HG02943 (cell line): Measurements from ENCODE around the gene ARHGDIA.
"Not testable (repeated sequence)": the region's sequence is repeated elsewhere in the genome, so short reads cannot be mapped to it uniquely, and the experiment has no call there.

Experiments used
- ATAC-seq: cut with Tn5 transposase; IDR thresholded peaks from one replicate; pipeline ENCODE4 v1.9.1; 2021; ENCODE audit warnings: mild to moderate bottlenecking, low read depth, moderate library complexity; ENCODE audit not compliant: unreplicated experiment

ARHGDIA gene

DNA sequence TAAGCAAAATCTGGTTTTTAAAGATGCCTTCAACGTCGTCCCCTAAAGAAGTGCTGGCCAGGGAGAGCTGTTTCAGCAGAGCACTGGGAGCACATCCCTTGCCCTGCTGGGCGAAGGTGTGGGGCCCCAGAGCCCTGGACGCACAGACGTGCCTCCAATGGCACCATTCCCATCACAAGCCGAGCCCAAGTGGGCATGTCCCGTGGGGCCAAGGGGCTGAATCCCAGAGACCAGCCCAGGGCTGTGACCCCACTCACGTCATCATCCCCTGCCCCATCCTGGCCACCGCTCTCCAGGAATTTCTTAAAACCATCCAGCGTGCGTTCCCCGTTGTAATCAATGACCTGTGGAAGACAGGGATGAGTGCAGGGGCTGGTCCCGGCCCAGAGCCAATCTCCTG is 26.2 kb downstream of the ARHGDIA start:
- no peak for ATAC-seq

DNA sequence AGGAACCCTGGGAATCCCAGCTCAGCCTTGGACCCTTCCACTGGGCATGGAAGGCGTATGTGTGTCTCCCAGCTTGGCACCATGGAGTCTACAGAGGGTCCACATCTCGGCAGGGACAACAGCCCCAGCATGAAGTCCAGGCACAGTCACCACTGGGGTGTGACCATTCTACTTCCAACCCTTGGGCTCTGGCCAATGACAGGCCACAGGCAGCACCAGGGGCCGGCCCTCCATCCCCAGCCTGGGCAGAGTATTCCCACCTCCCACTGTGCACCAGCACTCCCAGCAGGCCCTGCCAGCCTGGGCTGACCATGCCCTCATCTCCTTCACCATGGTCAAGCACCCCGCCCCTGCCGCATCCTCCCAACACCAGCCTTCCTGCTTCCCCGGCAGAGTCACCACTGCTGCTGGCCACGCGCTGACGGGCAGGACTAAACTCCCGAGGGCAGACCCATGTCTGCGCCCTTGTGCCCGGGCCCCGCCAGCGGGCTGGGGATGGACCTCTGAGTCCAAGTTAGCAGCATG is 26.7 kb downstream of the ARHGDIA start:
- no peak for ATAC-seq

DNA sequence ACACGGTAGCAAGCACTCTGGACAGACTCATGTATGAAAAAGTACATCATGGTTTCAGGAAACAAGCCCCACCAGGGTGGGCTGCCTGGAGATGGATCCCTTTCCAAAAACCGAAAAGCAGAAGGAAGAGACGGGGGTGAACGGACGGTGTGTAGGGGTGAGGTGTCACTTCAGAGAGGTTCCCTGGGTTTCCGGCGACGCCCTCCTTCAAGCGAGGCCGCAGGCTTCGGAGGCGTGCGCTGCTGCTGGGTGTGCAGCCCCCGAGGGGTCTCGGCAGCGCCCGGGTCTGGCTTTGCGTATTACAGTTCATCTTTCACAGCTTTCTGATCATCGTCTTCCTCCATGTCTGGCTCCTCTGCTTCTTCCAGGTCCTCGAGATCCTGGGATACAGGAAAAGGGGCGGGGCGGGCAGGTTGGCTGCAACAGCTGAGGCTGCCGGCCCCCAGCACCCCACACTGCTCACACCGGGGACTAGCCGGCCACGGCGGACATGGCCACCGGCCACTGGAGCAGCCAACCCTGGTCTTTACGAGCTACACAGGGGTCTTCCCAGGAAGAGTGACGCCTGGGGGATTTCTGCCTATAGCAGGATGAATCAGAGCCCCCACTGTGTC is 27.3 kb downstream of the ARHGDIA start:
- no peak for ATAC-seq

DNA sequence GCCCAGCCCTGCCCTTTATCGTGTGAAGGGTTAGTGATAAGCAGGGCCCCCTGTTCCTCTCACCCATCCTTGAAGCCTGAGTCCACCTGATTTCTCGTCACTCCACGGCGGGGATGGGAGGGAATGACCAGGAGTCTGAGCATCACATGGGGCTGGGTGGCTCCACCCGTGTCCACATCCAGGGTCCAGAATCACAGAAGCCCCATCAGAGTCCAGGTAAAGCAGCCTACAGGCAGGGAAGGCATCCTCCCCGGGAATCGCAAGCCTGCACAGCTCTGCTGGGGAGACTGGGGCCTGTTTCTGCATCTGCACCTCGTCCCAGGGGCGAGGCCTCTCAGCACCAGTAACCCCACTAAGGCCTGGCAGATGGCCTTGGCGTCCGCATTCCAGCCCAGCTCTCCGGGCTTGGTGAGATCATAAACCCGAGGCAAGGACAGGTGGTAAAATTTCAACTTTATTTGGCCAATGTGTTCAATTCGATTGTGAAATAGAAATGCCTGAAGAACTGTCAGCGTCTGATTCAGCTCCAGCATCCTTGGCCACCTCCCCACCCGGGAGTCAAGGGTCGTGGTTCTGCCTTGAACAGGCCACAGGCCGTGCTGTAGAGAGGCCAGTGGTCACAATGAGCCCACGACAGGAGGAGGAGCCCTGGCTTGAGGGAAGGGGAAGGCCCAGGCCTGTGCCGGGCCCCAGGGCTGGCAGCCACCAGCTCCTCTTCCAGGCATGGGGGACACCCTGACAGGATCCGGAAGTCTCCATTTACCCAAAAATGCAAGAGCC is 28.2 kb downstream of the ARHGDIA start:
- ATAC-seq: no peak

DNA sequence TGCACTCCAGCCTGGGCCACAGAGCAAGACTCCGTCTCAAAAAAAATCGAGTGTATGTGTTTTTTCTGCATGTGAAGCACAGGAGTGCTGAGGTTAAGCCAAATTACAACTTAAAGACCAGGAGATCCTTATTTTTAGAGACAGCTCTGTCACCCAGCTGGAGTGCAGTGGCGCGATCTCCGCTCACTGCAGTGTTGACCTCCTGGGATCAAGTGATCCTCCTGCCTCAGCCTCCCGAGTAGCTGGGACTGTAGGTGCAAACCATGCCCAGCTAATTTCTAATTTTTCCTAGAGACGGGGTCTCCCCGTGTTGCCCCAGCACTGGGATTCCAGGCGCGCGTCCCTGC is 28.8 kb downstream of the ARHGDIA start:
- no peak for ATAC-seq

DNA sequence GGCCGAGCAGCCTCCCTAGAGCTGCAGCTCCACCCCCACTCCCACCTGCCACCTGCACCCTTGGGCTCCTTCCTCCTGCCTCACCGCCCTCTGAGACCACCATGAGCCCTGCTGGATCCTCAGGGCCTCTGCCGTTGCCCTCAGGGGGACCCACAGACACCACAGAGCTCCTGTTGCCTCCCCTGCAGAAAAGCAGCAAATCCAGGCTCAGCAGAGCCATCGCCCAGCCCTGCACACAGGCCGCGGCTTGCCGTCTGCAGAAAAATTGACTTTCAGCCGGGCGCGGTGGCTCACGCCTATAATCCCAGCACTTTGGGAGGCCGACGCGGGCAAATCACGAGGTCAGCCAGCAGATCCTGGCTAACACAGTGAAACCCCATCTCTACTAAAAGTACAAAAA is 29.3 kb downstream of the ARHGDIA start:
- no peak for ATAC-seq

DNA sequence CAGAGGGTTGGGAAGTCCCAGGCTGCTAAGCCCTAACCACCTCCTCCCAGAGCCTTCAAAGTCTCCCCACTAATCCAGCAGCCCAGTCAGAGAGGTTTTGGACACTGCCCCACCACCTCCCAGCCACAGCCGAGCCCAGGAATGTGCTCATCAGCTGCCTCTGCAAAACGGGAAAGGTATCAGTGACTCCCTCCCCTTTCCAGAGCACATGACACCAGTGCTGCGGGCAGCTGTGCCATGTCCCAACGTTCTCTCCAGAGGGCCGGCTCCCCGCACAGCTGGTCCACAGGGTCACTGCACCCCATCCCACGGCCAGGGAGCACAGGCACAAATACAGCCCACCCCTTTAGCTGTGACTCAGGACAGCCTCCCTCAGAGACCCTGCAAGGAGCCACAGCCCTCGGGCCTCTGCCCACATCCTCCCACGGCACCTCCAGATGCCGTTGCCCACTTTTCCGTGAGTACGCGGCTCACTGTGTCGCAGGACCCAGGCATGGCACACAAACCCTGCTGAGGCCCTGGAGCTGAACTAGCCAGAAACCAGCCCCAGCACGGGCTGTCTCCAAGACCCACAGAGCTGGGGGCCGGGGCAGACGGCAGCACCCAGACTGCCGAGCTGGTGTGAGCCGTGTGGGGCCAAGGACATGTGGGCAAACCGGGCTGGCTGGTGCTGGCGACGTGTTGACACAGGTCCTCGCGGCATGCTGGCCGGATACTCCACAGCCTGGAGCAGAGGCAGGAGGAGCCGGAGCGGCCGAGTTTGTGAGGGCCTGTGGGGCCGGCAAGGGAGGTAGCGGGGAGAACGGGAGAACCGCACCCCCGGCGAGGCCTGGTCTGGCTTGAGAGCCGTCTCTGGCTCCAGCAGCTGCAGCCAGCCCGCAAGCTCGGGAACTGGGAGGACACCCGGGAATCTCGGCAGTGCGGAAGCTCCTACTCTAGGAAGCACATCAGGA is 30.0 kb downstream of the ARHGDIA start:
- no peak for ATAC-seq

DNA sequence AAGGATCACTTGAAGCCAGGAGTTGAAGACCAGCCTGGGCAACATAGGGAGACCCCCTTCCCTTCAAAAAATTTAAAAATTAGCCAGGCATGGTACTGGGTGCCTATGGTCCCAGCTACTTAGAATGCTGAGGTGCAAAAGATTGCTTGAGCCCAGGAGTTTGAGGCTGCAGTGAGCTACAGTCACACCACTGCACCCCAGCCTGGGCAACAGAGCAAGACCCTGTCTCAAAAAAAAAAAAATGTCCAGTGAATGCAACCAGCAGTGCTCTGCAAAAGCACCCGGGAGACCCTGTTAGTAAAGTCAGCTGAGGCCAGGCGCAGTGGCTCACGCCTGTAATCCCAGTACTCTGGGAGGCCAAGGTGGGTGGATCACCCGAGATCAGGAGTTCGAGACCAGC is 31.1 kb downstream of the ARHGDIA start:
- ATAC-seq: not testable (repeated sequence)

DNA sequence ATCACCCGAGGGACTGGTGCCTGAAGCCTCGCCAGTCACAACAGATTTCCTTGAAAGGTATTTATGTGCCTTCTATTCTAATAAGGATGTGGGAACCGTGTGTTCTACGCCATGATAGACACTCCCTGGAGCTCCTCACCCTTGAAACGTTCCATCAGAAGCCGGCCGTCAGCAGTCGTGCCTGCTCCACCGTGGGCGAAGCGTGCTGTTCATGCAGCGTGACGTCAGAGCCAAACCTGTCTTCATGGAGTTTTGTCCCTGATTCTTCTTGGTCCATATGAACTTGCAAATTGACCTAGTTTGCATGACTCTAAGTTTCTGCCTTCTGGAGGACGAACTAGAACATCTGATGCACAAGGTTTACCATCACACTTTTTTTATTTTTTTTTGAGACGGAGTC is 31.8 kb downstream of the ARHGDIA start:
- no peak for ATAC-seq

DNA sequence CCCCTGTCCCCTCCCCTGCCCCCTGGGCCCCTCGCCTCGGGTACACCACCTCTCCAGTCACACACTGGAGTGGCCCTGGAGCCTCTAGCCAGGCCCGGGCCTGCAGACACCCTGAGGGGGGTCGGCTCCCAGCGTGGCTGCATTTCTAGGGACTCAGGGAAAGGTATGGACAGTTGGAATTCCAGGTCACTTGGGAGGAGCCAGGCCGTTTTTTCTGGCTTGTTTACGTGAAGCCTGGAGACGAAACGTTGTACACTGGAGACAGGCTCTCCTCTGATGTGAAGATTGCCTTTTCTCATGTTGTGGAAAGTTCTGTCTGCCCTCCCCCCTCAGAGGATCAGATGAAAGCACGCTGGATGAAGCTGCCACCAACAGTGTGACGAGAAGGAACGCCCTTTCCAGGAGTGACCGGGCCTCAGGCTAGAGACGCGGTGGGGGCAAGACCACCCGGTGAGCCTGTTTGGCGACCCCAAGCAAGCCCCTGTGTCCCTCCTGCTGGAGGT is 32.3 kb downstream of the ARHGDIA start:
- ATAC-seq: no peak

DNA sequence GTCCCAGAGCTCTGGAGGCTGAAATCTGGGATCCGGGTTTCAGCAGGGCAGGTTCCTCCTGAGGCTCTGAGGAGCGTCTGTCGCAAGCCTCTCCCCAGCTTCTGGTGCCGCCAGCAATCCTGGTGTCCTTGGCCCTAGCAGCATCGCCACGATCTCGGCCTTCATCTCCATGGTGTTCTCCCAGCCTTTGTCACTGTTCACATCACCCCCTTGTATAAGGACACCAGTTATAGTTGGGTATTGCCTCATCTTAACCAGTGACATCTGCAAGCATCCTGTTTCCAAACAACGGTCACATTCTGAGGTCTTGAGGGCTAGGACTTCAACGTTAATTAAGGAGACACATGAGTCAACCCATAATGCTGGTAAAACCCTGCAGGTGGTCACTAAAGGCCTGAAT is 33.5 kb downstream of the ARHGDIA start:
- ATAC-seq: no peak

DNA sequence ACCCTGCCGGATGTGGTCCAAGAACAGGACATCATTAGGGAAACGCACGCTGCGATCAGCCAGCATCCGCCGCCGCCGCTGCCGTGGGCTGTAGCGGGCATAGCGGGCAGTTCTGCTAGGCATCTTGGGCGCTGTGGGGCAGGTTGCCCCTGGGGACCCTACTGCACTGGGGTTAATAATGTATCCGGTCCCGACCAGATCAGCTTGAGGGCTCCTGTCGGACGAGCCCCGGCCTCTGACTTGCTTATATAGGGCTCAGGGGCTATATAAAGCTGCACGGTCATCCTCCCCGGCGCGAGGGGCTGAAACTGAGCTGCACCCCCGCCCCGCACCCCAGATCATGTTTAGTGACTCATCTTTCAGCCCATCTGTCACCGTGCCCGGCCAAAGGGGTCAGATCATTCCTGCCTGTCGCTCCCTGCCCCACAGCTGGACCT is 36.3 kb downstream of the ARHGDIA start, which contains the start of gene PPP1R27:
Gene PPP1R27, minus strand, starts transcription at position 220 of the 437 bp plus-strand sequence. Its CDS starts 97 bp downstream, at position 123.
- no peak for ATAC-seq

DNA sequence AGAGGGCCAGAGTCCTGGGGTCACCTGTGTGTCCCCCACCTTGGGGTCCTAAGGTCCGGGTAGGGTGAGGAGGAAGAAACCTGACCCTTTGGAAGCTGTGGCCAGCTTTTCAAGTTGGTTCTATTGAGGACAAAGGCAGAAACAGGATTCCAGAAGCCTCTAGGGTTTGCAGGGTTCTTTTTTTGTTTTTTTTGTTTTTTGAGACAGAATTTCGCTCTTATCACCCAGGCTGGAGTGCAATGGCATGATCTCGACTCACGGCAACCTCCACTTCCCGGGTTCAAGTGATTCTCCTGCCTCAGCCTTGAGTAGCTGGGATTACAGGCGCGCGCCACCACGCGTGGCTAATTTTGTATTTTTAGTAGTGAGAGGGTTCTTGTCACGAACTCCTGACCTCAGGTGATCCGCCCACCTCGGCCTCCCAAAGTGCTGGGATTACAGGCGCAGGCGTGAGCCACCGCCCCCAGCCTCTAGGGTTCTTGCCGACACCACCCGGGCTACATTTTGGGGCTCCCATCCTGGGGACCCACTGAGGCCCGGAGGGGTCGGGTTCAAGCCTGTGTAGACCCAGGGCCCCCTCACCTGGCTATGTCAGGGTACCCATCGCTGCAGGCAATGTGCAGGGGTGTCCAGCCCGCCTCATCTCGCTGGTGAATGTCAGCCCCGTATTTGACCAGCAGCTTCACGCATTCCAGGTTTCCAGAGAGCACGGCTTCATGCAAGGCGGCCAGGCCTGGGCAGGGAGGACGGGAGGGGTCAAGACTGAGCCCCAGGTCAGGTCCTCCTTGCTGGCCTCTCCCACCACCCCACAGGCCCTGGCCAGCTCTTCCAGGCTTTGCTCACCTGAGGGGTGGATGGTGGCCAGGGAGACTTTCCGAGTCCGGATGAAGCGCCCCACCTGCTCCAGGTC is 37.0 kb downstream of the ARHGDIA start:
- no peak for ATAC-seq

DNA sequence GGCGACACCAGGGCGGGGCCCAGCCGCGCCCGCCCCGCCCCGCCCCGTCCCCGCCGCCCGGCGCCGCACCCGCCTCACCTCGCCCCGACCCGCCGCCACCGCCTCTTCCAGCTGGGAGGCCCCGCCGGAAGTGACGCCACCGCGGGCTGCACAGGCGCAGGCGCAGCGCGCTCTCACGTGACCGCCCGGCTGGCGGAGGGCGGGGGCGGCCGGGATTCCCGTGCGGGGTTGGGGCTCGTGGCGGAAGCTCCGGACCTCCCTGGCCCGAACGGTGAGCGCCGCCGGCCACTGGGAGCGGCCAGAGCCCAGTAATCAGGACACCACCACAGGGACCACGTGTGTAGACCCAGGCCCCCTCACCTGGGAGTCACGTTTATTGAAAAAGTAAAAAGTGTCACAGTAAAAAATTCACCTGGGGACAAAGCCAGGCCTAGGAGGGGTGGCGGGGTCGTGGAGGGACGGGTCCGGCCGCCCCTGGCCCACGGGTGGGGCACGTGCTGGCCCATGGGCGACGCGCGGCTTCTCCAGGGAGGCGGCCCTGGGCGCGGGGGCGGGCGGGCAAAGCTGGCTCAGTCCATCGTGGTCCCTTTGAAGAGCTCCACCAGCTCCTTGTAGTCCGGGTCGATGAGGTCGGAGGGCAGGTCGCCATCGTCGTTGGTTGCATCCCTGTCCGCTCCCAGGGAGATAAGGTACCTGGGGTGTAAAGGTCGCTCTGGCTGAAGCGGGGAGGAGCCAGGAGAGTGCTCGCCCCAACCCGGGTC is 37.8 kb downstream of the ARHGDIA start, which contains the start of gene MCRIP1:
Gene MCRIP1, minus strand, starts transcription at position 132 of the 761 bp plus-strand sequence. CDS start 8,785 bp downstream, outside the sequence.
- ATAC-seq: peak; percentile 54

DNA sequence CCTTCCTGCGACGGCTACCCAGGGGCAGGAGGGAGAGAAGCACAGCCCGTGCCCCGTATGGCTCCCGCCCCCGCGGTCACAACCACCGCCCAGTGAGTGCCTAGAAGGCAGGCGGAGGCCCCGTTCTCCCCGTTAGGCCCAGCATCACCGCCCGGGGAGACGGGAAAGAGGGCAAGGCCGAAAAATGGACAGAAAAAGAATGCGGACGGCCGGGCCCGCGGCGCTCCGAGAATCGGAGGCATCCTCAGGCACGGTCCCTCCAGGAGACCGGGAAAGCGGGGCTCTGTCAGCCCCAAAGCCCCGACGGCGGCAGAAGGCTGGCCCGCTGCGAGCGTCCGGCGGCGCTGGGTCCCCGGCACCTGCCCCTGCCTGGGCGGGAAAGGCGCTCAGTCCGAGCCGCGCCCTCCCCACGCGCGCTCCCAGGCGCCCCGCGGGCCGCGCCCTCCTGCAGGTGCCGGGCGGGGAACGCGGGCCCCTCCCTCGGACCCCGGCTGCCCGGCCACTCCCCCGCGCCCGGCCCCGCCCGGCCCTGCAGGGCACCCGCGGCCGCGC is 38.5 kb downstream of the ARHGDIA start:
- peak; percentile 51 for ATAC-seq

DNA sequence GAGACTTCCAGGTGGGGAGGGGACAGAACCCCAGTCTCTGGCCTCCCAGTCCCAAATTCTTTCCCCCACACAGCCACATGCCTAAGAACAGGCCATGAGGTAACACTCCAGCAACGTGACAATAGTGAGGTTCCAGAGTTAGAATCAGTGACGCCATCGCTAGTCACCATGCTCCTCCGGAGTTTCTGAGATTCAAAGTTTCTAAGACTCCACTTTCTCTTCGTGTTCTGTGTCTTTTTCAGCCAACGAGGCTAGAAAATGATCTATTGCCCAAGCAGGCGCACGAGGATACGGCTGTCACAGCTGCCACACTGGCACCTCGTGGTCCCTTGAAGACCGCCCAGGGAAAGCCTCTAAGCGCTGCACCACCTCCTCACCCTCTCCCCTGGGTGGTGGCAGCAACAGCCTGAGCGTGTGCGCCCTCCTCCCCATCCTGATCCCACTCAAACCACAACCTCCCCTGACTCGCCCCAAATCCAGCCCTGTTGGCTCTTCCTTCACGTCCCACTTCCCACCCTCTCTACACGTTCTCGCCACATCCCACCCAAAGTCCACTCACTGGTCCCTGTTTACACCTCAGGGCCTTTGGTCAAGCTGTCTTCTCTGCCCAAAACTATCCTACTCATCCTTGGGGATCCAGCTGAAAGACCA is 39.1 kb downstream of the ARHGDIA start:
- ATAC-seq: peak; percentile 8

DNA sequence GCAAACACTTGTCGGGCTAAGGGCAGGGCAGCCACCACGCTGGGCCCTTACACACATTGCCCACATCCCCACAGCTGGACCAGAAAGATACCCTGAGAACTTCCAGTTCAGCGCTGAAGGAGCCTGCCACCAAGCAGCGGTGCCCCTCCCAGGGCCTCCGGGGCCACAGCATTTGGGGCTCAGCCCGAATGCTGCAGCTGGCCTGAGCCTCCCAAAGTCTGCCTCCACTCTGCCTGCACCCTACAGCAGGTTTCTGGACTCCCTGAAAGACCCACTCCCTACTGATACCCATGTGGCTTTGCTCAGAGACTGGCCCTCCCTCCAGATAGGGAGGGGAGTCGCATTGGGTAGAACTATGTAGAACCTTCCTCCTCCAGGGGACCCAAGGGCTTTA is 39.6 kb downstream of the ARHGDIA start:
- ATAC-seq: no peak

DNA sequence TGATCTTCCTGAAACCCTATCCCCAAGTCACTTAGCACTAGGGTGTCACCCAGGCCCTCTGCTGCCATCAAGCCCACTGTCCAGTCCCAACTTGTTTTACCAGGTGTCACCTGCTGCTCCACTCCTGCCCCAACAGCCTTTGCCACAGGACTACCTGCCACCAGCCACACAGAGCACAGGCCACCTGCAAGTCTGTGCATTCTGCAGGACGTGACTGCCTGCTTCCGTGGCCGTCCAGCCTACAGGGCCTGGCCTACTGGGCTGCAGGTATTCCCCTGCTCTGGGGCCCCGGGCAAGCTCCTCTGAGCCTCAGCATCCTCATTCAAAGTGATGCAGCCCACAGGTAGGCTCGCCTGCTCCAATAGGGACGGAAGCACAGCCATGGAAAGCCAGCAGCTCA is 41.3 kb downstream of the ARHGDIA start:
- no peak for ATAC-seq
